ENCODE results near the gene LDB2. TPM values are rescaled to one million over a fixed set of nuclear protein-coding genes. Genes with fewer than 3 reads are reported as not detected.

LDB2 gene
- total and polyA plus RNA-seq, 2 of the 8 experiments (the other 6 are each of a cell fraction or from before 2014, with no cell fraction given): 57.0 to 140 TPM

GRCh38 chr4:16881151-16881884 lies 17.1 kb downstream of the LDB2 start:
- Histone ChIP-seq H2AK5ac (ENCODE audit: low read depth, low read length) (no peak overlapping the region), H3K36me3 (ENCODE audit: control insufficient read depth in 2 of 4, insufficient read depth in 4 of 4, low read length in 3 of 4) (peaks cover 0 to 33% (median 11%) of the 10 kb centered on the region in 4 experiments; a peak in 6 of 8 replicates), H2BK20ac (ENCODE audit: low read length) (no peak overlapping the region), H3K18ac (ENCODE audit: extremely low read depth, low read length) (no peak overlapping the region), H3K56ac (replicated peaks; ENCODE audit: insufficient read length, low read depth, low read length) (no peak overlapping the region), H2BK120ac (replicated peaks; ENCODE audit: low read depth, low read length) (no peak overlapping the region), H3K4ac (replicated peaks; ENCODE audit: insufficient read length, low read depth, low read length) (no peak overlapping the region), H2AFZ (ENCODE audit: low read length) (no peak overlapping the region), H3K23ac (ENCODE audit: insufficient read length) (no peak overlapping the region), H2BK5ac (ENCODE audit: low read depth, low read length) (no peak overlapping the region), H4K8ac (ENCODE audit: extremely low read depth, insufficient read depth, low read length) (no peak overlapping the region), H3K9me3 (ENCODE audit: insufficient read depth in 2 of 2, low read depth in 1 of 2, low read length in 1 of 2) (peaks cover 10 to 24% of the 10 kb centered on the region in 2 experiments; a peak in 2 of 4 replicates), H3K14ac (ENCODE audit: insufficient read length) (no peak overlapping the region), H3K79me1 (ENCODE audit: low read depth, low read length) (peaks cover 4% of the 10 kb centered on the region; the same call in 1 of the 2 replicates), H4K91ac (replicated peaks; ENCODE audit: insufficient read length, low read length) (no peak overlapping the region), H3K9ac (replicated peaks in 1 of 4; ENCODE audit: extremely low read depth in 1 of 4, low read depth in 3 of 4, low read length in 3 of 4) (no peak overlapping the region), H3K79me2 (ENCODE audit: control insufficient read depth in 1 of 2, insufficient read depth in 2 of 2, low read length in 2 of 2) (peaks cover 0 to 24% of the 10 kb centered on the region in 2 experiments; a peak in 2 of 4 replicates), H3K23me2 (ENCODE audit: low read depth, low read length) (no peaks in the 10 kb centered on the region; the same call in 1 of the 2 replicates), H2BK15ac (ENCODE audit: low read length) (no peak overlapping the region), H3K4me3 (ENCODE audit: extremely low read depth in 1 of 4, insufficient read depth in 2 of 4, low read depth in 3 of 4, low read length in 4 of 4) (no peak overlapping the region), H2BK12ac (ENCODE audit: low read depth, low read length) (no peak overlapping the region; the same call in 1 of the 2 replicates), H3K27ac (ENCODE audit: low read depth, low read length) (no peak overlapping the region), H3K4me2 (ENCODE audit: insufficient read depth in 1 of 2, low read depth in 2 of 2, low read length in 2 of 2) (no peak overlapping the region), H4K20me1 (replicated peaks in 1 of 2; ENCODE audit: control insufficient read depth in 1 of 2, insufficient read depth in 2 of 2, low read length in 2 of 2) (peaks cover 0 to 2% of the 10 kb centered on the region in 2 experiments), H4K5ac (ENCODE audit: insufficient read length, low read depth, low read length) (no peak overlapping the region), H3K27me3 (replicated peaks in 1 of 4; ENCODE audit: control insufficient read depth in 3 of 4, extremely low read depth in 1 of 4, insufficient read depth in 3 of 4, low read length in 3 of 4) (no peaks in the 10 kb centered on the region), H3K4me1 (replicated peaks in 1 of 4; ENCODE audit: control insufficient read depth in 3 of 4, insufficient read depth in 4 of 4, low read length in 3 of 4) (peaks cover 0 to 6% (median 2%) of the 10 kb centered on the region in 4 experiments; a peak in 2 of 7 replicates)
- ChIA-PET CTCF (ENCODE audit: partially characterized antibody) (interaction anchor here (1.0 to 2.4 kb wide), 7 partner anchors 9 to 526 kb away, joined by 3 to 7 read pairs (median 3); no protein-coding TSS in a partner anchor), POLR2A (ENCODE audit: partially characterized antibody) (interaction anchor here (1.6 kb wide), 1 partner anchor 10 kb away, joined by 4 read pairs; no protein-coding TSS in a partner anchor)
- 91% methylated on average over 7 of the region's 7 CpGs; no CpG with 5 or more reads in 1 of the 2 experiments for WGBS, 2 experiments (ENCODE audit: extremely low coverage in 1 of 2, insufficient coverage in 1 of 2, insufficient read length in 1 of 2, insufficient replicate concordance in 2 of 2, low coverage in 1 of 2, low lambda C conversion rate in 2 of 2, missing lambda C conversion rate in 1 of 2)
- DNase-seq (ENCODE audit: low read depth in 1 of 2, low spot score in 2 of 2) (no peak), FAIRE-seq (no peak)
- TF ChIP-seq KDM5A (IDR thresholded peaks at IDR 0.05; ENCODE audit: low read length): no peak
- TF ChIP-seq RBBP5 (IDR thresholded peaks at IDR 0.05; ENCODE audit: borderline replicate concordance, low read depth, low read length): no peak

Measured in H1 (cell line).